Measurements from ENCODE around the gene EVA1B. TPM values are rescaled to one million over a fixed set of nuclear protein-coding genes. Genes with fewer than 3 reads are reported as not detected.

The EVA1B gene
- total RNA-seq (10 to 100 TPM; 31.2 to 33.5 TPM), polyA plus RNA-seq (10 to 100 TPM; 33.9 to 59.5 TPM)
- long read RNA-seq, donor 1, transcript EVA1B-202 (3 exons, 699 nt), result major isoform, 45 of 45 reads
- long read RNA-seq, donor 1, partial matches to known transcripts, result 0 of 45 reads
- long read RNA-seq, donor 1, other reads (novel, unspliced or antisense), result 0 of 45 reads
- long read RNA-seq, donor 2, transcript EVA1B-202 (3 exons, 699 nt), result major isoform, 34 of 34 reads
- long read RNA-seq, donor 2, partial matches to known transcripts, result 0 of 34 reads
- long read RNA-seq, donor 2, other reads (novel, unspliced or antisense), result 0 of 34 reads
- long read RNA-seq, donor 3, transcript EVA1B-202 (3 exons, 699 nt), result major isoform, 22 of 22 reads
- long read RNA-seq, donor 3, partial matches to known transcripts, result 0 of 22 reads
- long read RNA-seq, donor 3, other reads (novel, unspliced or antisense), result 0 of 22 reads
- long read RNA-seq, donor 4, transcript EVA1B-202 (3 exons, 699 nt), result major isoform, 23 of 23 reads
- long read RNA-seq, donor 4, partial matches to known transcripts, result 0 of 23 reads
- long read RNA-seq, donor 4, other reads (novel, unspliced or antisense), result 0 of 23 reads
- long read RNA-seq, donor 5, transcript EVA1B-202 (3 exons, 699 nt), result major isoform, 41 of 51 reads
- long read RNA-seq, donor 5, partial matches to known transcripts, result 5 of 51 reads
- long read RNA-seq, donor 5, other reads (novel, unspliced or antisense), result 5 of 51 reads

DNA sequence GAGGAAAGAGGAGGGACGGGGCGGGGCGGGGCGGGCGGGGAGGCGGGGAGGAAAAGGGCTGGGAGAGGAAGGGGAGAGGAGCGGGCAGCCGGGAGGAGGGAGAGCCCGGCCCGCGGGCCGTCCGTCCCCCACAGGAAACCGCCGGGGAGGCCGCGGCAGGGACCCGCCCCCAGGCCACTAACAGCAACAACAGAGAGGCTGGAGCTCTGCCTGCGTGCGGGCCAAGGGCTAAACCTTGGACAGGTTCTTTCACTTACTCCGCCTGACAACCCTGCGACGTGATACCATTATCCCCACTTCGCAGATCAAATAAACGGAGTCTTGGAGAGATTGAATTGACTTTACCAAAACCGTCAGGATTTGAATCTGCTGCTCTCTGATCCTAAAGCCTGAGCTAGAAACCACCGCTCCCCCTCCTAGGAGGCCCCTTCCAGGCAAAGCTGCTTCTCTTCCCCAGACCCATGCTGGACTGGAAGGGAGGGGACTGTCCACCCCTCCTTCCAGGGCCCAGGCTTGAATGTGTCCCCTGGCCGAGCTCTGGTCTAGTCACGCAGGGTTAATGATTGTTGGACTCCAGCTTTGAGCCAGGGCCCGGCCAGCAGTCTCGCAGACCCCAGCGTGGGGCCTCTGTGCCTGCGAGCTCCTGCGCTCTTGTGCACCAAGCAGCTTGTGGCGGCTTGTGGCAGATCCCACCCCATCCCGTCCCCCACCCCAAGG lies at the start of gene EVA1B:
Gene EVA1B, minus strand, starts transcription at position 10 of the 717 bp plus-strand sequence. CDS start 608 bp downstream, outside the sequence.
- Histone ChIP-seq H3K9ac (ENCODE audit: insufficient read depth in 1 of 2, low read length in 2 of 2) (peak within 1 kb of the TSS in 1 of 2 donors; percentile 88), H3K36me3 (ENCODE audit: control insufficient read depth in 4 of 4, insufficient read depth in 4 of 4, low read length in 4 of 4) (peaks cover 0 to 7% (median 2%) of the 10 kb centered on the region in 4 donors), H3K27ac (ENCODE audit: low read depth in 1 of 2, low read length in 1 of 2) (peak within 1 kb of the TSS; percentile 72 to 84), H3K4me1 (ENCODE audit: control insufficient read depth in 5 of 5, insufficient read depth in 5 of 5, low read length in 5 of 5) (peaks cover 0 to 39% (median 22%) of the 10 kb centered on the region in 5 donors), H3K4me3 (peak within 1 kb of the TSS; percentile 63), H3K9me3 (ENCODE audit: control insufficient read depth in 4 of 4, insufficient read depth in 3 of 4, low read length in 3 of 4) (no peaks in the 10 kb centered on the region), H3K27me3 (ENCODE audit: control insufficient read depth in 3 of 3, insufficient read depth in 3 of 3, low read length in 2 of 3) (no peaks in the 10 kb centered on the region)
- ATAC-seq (ENCODE audit: insufficient read depth, low FRiP score) (peak; percentile 35), DNase-seq (peak; percentile 92 to 95 (median 92))
- TF ChIP-seq, protein P1, sequence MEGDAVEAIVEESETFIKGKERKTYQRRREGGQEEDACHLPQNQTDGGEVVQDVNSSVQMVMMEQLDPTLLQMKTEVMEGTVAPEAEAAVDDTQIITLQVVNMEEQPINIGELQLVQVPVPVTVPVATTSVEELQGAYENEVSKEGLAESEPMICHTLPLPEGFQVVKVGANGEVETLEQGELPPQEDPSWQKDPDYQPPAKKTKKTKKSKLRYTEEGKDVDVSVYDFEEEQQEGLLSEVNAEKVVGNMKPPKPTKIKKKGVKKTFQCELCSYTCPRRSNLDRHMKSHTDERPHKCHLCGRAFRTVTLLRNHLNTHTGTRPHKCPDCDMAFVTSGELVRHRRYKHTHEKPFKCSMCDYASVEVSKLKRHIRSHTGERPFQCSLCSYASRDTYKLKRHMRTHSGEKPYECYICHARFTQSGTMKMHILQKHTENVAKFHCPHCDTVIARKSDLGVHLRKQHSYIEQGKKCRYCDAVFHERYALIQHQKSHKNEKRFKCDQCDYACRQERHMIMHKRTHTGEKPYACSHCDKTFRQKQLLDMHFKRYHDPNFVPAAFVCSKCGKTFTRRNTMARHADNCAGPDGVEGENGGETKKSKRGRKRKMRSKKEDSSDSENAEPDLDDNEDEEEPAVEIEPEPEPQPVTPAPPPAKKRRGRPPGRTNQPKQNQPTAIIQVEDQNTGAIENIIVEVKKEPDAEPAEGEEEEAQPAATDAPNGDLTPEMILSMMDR (IDR thresholded peaks at IDR 0.05; ENCODE audit: control extremely low read depth, extremely low read depth), result no peak
- WGBS, 2 donors, result 1 to 3% methylated on average over 31 to 34 of the region's 36 CpGs

DNA sequence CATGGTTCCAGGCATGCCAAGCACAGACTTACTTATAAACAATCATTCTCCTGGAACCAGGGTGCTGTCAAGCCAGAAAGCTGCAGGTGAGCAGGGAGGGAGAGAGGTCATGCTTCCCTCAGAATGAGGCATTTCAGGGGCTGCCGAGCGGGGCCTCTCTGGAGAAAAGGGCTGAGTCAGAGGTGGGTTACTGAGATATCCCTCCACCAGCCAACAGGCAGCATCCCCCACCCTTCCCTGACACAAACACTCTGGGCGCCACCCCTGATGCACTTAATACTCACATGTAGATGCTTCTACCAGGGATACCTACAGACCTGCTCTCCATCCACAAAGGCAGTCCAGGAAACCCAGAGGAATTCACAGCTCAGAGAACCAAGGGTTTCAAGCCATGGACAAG lies 49.2 kb upstream of the EVA1B start:
- no peak for ATAC-seq (ENCODE audit: insufficient read depth, low FRiP score)
- TF ChIP-seq, protein P1 (IDR thresholded peaks at IDR 0.05; ENCODE audit: control extremely low read depth, extremely low read depth), result no peak
- Histone ChIP-seq H3K9ac (ENCODE audit: insufficient read depth in 1 of 2, low read length in 2 of 2) (no peak overlapping the region), H3K27me3 (ENCODE audit: control insufficient read depth in 3 of 3, insufficient read depth in 3 of 3, low read length in 2 of 3) (no peaks in the 10 kb centered on the region), H3K4me3 (no peak overlapping the region), H3K4me1 (ENCODE audit: control insufficient read depth in 5 of 5, insufficient read depth in 5 of 5, low read length in 5 of 5) (peaks cover 17 to 33% (median 21%) of the 10 kb centered on the region in 5 donors), H3K36me3 (ENCODE audit: control insufficient read depth in 4 of 4, insufficient read depth in 4 of 4, low read length in 4 of 4) (peaks cover 0 to 6% (median 0%) of the 10 kb centered on the region in 4 donors), H3K9me3 (ENCODE audit: control insufficient read depth in 4 of 4, insufficient read depth in 3 of 4, low read length in 3 of 4) (no peaks in the 10 kb centered on the region), H3K27ac (ENCODE audit: low read depth in 1 of 2, low read length in 1 of 2) (peak overlapping the region; percentile 94 to 98)
- no peak for DNase-seq
- 65 to 85% methylated on average over 3 of the region's 3 CpGs for WGBS, 2 donors

DNA sequence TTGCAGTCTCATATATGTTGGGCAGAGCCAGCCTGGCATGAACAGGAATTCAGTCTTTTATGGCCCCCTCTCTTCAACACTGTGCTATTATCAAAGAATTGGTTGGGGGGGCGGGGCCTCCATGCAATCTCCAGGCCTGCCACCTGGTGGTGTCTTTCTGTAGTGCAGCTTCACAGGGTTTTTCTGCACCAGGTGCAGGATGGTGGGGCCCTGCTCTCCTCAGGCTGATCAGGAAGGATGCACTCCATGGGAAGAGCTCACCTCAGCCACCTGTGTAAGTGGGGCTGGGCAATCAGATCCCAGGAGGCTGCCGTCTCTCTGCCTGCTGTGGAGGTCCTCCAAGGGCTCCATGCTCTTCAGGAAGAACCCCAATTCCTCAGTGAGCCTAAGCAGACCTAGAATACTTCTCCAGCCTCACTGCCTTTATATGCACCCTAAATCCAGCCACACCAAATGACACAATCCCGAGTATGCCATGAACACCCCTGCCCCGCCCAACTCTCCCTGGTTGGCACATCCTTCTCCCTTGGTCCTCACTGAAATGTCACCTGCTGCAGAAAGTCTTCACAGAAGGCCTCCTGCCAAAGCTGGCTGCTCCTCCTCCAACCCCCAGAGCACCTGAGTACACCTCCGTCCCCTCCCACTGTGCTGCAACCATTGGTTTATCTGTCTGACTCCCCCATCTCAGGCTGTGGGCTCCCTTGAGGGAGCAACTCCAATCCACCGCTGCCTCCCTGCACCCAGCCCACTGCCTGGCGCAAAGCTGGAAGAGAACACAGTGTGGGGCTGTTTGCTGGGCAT lies 45.8 kb upstream of the EVA1B start:
- Histone ChIP-seq H3K4me1 (ENCODE audit: control insufficient read depth in 5 of 5, insufficient read depth in 5 of 5, low read length in 5 of 5) (peaks cover 15 to 30% (median 23%) of the 10 kb centered on the region in 5 donors), H3K4me3 (no peak overlapping the region), H3K36me3 (ENCODE audit: control insufficient read depth in 4 of 4, insufficient read depth in 4 of 4, low read length in 4 of 4) (peaks cover 0 to 7% (median 0%) of the 10 kb centered on the region in 4 donors), H3K9ac (ENCODE audit: insufficient read depth in 1 of 2, low read length in 2 of 2) (no peak overlapping the region), H3K9me3 (ENCODE audit: control insufficient read depth in 4 of 4, insufficient read depth in 3 of 4, low read length in 3 of 4) (no peaks in the 10 kb centered on the region), H3K27me3 (ENCODE audit: control insufficient read depth in 3 of 3, insufficient read depth in 3 of 3, low read length in 2 of 3) (no peaks in the 10 kb centered on the region), H3K27ac (ENCODE audit: low read depth in 1 of 2, low read length in 1 of 2) (peak overlapping the region in 1 of 2 donors; percentile 21)
- DNase-seq (peak; percentile 78 to 79 (median 79)), ATAC-seq (ENCODE audit: insufficient read depth, low FRiP score) (peak; percentile 68)
- TF ChIP-seq, protein P1 (IDR thresholded peaks at IDR 0.05; ENCODE audit: control extremely low read depth, extremely low read depth), result peak; percentile 80
- 57 to 58% methylated on average over 7 of the region's 7 CpGs for WGBS, 2 donors

Measured in lung (tissue), 16 donors.